Stimulated activated CD4-positive, alpha-beta T cell treated with anti-CD3 and anti-CD28 coated beads, Interleukin-1b, Interleukin-23, amount 100 ng/mL, for 24 hours (primary cell): ENCODE results near the gene SIRPD.
"Not testable (repeated sequence)": the region's sequence is repeated elsewhere in the genome, so short reads cannot be mapped to it uniquely, and the experiment has no call there.

ENCODE experiments used
- DNase-seq, 4 experiments: peaks; one replicate each; pipeline ENCODE4 v3.0.0-alpha.2; 2020; ENCODE audit warnings: low read depth in 4 of 4, low spot score in 1 of 4

The SIRPD gene

GRCh38 chr20:1557605-1558004 is at the start of gene SIRPD:
SIRPD (minus strand) TSS chr20:1557705; CDS start chr20:1557653, 52 bp downstream.
- no peak for DNase-seq

- DNase-seq, result no peak
Measured at GRCh38 chr20:1600736-1601135, 43.2 kb upstream of the SIRPD start.

GRCh38 chr20:1595333-1595732 is 37.8 kb upstream of the SIRPD start:
- no peak for DNase-seq

- no peak for DNase-seq
Measured at GRCh38 chr20:1588533-1589460, 31.3 kb upstream of the SIRPD start.

- DNase-seq, result no peak
Measured at GRCh38 chr20:1587781-1588532, 30.5 kb upstream of the SIRPD start.

GRCh38 chr20:1579488-1579887 is 22.0 kb upstream of the SIRPD start:
- no peak for DNase-seq

- no peak for DNase-seq
Measured at GRCh38 chr20:1577906-1578305, 20.4 kb upstream of the SIRPD start.

GRCh38 chr20:1577313-1577712 is 19.8 kb upstream of the SIRPD start:
- not testable (repeated sequence) for DNase-seq

GRCh38 chr20:1576641-1577040 is 19.1 kb upstream of the SIRPD start:
- DNase-seq, result no peak

GRCh38 chr20:1576003-1576402 is 18.5 kb upstream of the SIRPD start:
- DNase-seq, result not testable (repeated sequence)

- DNase-seq, result not testable (repeated sequence)
Measured at GRCh38 chr20:1571583-1571982, 14.1 kb upstream of the SIRPD start.

GRCh38 chr20:1569415-1569881 is 11.9 kb upstream of the SIRPD start:
- DNase-seq, result no peak

GRCh38 chr20:1568163-1568490 is 10.6 kb upstream of the SIRPD start:
- DNase-seq, result no peak

GRCh38 chr20:1567392-1568162 is 10.1 kb upstream of the SIRPD start:
- DNase-seq, result no peak

- no peak for DNase-seq
Measured at GRCh38 chr20:1566701-1567100, 9.2 kb upstream of the SIRPD start.

GRCh38 chr20:1565461-1565860 is 8.0 kb upstream of the SIRPD start:
- DNase-seq, result no peak

GRCh38 chr20:1563598-1563997 is 6.1 kb upstream of the SIRPD start:
- no peak for DNase-seq

GRCh38 chr20:1562622-1563021 is 5.1 kb upstream of the SIRPD start:
- DNase-seq, result no peak

- no peak for DNase-seq
Measured at GRCh38 chr20:1561350-1561749, 3.8 kb upstream of the SIRPD start.

- no peak for DNase-seq
Measured at GRCh38 chr20:1555952-1556351, 1.6 kb downstream of the SIRPD start.

GRCh38 chr20:1539816-1540419 is 17.6 kb downstream of the SIRPD start:
- no peak for DNase-seq
